Measurements from ENCODE around the gene ZC3H12A. TPM values are rescaled to one million over a fixed set of nuclear protein-coding genes. Genes with fewer than 3 reads are reported as not detected.
"Not testable (repeated sequence)": the region's sequence is repeated elsewhere in the genome, so short reads cannot be mapped to it uniquely, and the experiment has no call there.

ZC3H12A gene
- total and polyA plus RNA-seq, 2 donors, result 4.2 to 10.9 TPM

DNA sequence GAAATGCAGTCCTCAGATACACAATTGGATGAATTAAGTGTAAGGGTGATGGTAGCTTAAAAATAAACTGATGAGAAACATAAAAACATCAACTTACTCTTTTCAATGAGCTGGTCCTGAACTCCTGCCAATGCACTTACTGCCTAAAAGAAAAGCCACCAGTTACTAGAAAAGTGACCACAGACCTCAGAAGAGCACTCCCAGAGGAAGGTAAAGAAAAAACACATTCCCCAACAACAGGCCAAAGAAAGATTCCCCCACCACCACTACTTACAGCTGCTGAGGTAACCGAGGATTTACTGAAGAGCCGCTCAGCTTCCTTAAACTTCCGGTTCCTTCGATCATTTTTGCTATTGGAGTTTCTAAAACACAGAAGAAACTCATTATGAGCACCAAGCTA is 34.8 kb downstream of the ZC3H12A start:
- WGBS, result 85% methylated on average over 4 of the region's 4 CpGs
- no peak for DNase-seq (ENCODE audit: extremely low spot score)
- Histone ChIP-seq H3K27ac (ENCODE audit: low read depth) (no peak overlapping the region), H3K4me3 (ENCODE audit: low read depth, low read length) (no peak overlapping the region), H3K36me3 (ENCODE audit: insufficient read depth) (peaks cover 2% of the 10 kb centered on the region), H3K4me1 (ENCODE audit: insufficient read depth) (no peaks in the 10 kb centered on the region)

DNA sequence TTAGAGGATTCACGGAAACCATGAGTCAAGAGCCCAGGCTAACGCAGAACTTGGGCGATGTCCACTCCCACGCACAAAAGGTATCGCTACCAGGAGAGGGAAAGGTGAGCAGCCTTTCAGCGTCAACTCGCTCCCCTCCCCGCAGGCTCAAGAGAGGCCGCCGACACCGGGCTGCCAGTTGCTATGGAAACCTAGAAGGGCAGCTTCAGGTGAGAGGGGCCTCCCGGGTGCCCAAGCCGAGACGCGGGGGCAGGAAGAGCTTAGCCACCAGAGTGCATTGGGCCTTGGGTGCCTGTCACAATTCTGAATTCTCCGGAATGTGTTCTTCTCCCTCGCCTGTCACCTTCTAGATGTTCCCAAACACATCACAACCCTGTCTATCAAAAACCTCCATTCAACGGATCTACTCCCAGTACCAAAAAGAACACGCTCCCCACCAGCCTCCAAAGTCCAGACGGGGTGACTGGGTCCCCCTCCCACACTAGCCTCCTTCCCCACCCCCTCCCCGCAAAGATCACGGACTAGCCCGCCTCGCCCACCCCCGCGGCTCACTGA is 39.5 kb downstream of the ZC3H12A start:
- peak overlapping the region; percentile 97 for H3K4me3 ChIP-seq (ENCODE audit: low read depth, low read length)
- H3K4me1 ChIP-seq (ENCODE audit: insufficient read depth), result no peaks in the 10 kb centered on the region
- WGBS, result 2% methylated on average over 26 of the region's 26 CpGs
- no peak overlapping the region for H3K27ac ChIP-seq (ENCODE audit: low read depth)
- no peak for DNase-seq (ENCODE audit: extremely low spot score)
- H3K36me3 ChIP-seq (ENCODE audit: insufficient read depth), result peaks cover 2% of the 10 kb centered on the region

DNA sequence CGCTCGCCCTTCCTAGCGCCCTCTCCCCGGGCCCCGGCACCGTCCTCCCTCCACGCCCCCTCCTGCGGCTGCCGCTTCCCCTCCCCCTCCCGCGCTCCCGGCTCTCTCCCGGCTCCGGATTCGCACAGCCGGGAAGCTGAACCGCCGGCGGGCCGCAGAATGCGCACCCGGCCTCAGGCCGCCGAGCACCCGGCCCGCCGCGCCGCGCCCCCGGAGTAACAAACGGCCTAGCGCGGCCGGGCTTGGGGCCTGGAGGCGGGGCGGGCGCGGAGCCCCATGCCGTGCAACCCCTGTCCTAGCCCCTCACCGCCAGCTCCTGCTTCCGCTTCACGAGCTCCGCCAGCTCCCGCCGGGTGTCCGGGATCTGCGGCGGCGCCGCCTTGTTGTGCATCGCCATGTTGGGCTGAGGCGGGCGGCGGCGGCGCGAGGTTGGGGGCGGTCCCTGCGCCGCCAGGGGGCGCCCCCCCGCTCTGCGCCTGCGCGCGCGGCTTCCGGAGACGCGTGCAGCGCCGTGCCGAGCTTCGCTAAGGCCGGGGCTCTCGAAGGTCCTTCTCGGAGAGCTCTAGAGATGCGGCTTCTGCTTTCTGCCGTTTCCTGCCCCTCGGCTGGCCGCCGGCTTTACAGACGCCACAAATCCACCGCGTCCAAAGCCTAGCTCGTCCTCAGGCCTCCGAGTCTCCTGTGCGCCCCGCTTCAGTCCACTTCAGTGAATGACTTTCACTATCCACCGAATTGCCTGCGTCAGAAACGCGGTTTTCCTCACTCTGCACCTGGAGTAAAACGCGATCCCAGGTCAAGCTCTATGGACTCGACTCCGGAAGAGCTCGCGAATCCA is 40.2 kb downstream of the ZC3H12A start, which contains the start of gene MEAF6:
Gene MEAF6 (minus strand): TSS at position 417 of the 835 bp plus-strand sequence. CDS start 20 bp downstream, at position 397.
- H3K27ac ChIP-seq (ENCODE audit: low read depth), result peak within 1 kb of the TSS; percentile 95
- peak; percentile 37 for DNase-seq (ENCODE audit: extremely low spot score)
- WGBS, result under 1% methylated on average over 100 of the region's 100 CpGs

DNA sequence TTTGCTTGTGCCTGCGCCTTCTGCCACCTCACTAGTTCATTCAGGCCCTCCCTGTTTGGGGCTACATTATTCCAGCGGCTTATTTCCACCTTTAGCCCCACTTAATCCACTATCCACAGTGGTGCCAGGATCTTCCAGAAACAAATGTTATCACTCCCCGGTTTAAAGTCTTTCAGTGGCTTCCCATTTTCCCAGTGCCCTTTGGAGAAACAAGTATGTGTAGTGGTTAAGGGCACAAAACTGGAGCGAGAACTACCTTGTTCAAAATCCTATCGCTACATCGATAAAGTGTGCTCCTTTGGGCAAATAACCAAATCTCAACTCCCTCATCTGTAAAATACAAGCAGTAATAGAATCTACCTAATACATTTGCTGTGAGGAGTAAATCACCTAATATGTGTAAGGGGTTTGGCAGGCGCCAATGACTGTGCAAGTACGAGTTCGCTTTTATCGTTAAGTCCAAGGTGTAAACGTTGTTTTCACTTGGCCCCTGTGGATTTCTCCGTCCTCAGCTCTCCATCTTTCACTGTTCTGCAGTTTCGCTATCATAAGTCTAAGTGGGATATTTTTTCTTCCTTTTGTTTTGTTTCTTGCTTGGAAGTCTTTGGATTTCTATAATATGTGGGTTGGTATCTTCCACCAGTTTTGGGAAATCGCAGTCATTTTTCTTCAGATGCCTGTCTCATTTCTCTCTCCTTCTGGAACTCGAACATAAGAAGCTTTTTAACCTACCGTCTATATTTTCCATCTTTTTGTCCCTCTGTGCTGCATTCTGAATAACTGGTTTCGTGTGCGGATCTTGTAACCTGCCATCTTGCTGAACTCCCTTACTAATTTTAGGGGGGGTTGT is 41.0 kb downstream of the ZC3H12A start:
- H3K36me3 ChIP-seq (ENCODE audit: insufficient read depth), result peaks cover 2% of the 10 kb centered on the region
- no peak for DNase-seq (ENCODE audit: extremely low spot score)
- H3K4me3 ChIP-seq (ENCODE audit: low read depth, low read length), result peak overlapping the region; percentile 97
- no peaks in the 10 kb centered on the region for H3K4me1 ChIP-seq (ENCODE audit: insufficient read depth)
- WGBS, result 68% methylated on average over 18 of the region's 18 CpGs
- H3K27ac ChIP-seq (ENCODE audit: low read depth), result peak overlapping the region; percentile 95

More for the DNA sequence above, 40.2 kb downstream of the ZC3H12A start, which contains the start of gene MEAF6:
- Histone ChIP-seq H3K4me3 (ENCODE audit: low read depth, low read length) (peak within 1 kb of the TSS; percentile 97), H3K36me3 (ENCODE audit: insufficient read depth) (peaks cover 2% of the 10 kb centered on the region), H3K4me1 (ENCODE audit: insufficient read depth) (no peaks in the 10 kb centered on the region)

DNA sequence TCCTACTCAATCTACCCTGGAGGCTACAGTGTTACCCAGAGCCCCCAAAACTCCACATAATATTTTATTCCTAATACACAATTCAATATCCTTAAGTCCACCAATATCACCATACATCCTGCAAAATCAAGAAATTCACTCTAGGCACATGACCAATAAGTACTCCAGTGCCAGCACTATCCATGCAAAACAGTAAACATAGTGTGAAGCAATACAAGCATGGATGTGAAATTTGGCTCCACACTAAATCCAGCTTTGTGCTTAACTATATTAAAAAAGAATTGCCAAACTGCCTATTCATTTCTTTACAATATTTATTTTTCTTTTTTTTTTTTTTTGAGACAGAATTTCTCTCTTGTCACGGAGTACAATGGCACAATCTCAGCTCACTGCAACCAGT is 43.2 kb downstream of the ZC3H12A start:
- WGBS, result 80% methylated on average over 1 of the region's 1 CpG
- no peak for DNase-seq (ENCODE audit: extremely low spot score)
- Histone ChIP-seq H3K27ac (ENCODE audit: low read depth) (no peak overlapping the region), H3K36me3 (ENCODE audit: insufficient read depth) (peaks cover under 1% of the 10 kb centered on the region), H3K4me3 (ENCODE audit: low read depth, low read length) (no peak overlapping the region), H3K4me1 (ENCODE audit: insufficient read depth) (no peaks in the 10 kb centered on the region)

DNA sequence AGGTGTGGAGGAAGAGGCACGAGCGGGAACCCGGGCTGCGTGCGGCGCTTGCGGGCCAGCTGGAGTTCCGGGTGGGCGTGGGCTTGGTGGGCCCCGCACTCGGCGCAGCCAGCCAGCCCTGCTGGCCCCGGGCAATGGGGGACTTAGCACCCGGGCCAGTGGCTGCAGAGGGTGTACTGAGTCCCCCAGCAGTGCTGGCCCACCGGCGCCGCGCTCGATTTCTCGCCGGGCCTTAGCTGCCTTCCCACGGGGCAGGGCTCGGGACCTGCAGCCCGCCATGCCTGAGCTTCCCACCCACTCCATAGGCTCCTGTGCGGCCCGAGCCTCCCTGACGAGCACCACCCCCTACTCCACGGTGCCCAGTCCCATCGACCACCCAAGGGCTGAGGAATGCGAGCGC is 43.9 kb downstream of the ZC3H12A start:
- H3K4me1 ChIP-seq (ENCODE audit: insufficient read depth); H3K4me3 ChIP-seq (ENCODE audit: low read depth, low read length); H3K36me3 ChIP-seq (ENCODE audit: insufficient read depth); DNase-seq (ENCODE audit: extremely low spot score); H3K27ac ChIP-seq (ENCODE audit: low read depth): not testable (repeated sequence)
- WGBS, result 95% methylated on average over 28 of the region's 31 CpGs

DNA sequence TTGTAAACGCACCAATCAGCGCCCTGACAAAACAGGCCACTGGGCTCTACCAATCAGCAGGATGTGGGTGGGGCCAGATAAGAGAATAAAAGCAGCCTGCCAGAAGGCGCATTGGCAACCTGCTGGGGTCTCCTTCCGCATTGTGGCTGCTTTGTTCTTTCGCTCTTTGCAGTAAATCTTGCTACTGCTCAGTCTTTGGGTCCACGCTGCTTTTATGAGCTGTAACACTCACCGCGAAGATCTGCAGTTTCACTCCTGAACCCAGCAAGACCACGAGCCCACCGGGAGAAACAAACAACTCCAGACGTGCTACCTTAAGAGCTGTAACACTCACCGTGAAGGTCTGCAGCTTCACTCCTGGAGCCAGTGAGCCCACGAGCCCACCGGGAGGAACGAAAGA is 44.5 kb downstream of the ZC3H12A start:
- H3K36me3 ChIP-seq (ENCODE audit: insufficient read depth); H3K4me3 ChIP-seq (ENCODE audit: low read depth, low read length); H3K27ac ChIP-seq (ENCODE audit: low read depth); DNase-seq (ENCODE audit: extremely low spot score); H3K4me1 ChIP-seq (ENCODE audit: insufficient read depth): not testable (repeated sequence)
- WGBS, result 64% methylated on average over 15 of the region's 15 CpGs

DNA sequence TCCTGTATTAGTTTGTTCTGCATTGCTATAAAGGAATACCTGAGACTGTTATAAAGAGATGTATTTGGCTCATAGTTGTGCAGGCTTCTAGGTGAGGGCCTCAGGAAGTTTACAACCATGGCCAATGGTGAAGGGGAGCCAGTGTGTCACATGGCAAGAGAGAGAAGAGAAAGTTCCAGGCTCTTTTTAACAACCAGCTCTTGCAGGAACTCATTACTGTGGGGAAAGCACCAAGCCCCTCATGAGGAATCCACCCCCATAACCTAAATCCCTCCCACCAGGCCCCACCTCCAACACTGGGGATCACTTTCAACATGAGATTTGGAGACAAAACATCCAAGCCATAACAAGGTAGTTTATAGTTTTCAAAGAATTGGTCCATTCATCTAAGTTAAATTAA is 45.2 kb downstream of the ZC3H12A start:
- Histone ChIP-seq H3K4me3 (ENCODE audit: low read depth, low read length) (no peak overlapping the region), H3K4me1 (ENCODE audit: insufficient read depth) (no peaks in the 10 kb centered on the region), H3K27ac (ENCODE audit: low read depth) (no peak overlapping the region), H3K36me3 (ENCODE audit: insufficient read depth) (no peaks in the 10 kb centered on the region)
- DNase-seq (ENCODE audit: extremely low spot score), result no peak

DNA sequence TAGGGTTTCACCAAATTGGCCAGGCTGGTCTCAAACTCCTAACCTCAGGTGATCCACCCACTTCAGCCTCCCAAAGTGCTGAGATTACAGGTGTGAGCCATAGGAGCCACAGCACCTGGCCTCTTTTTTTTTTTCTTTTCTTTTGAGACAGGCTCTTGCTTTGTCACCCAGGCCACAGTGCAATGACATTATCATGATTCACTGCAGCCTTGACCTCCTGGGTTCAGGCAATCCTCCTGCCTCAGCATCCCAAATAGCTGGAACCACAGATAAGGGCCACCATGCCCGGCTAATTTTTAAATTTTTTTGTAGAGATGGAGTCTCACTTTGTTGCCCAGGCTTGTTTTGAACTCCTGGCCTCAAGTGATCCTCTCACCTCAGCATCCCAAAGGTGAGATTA is 55.5 kb downstream of the ZC3H12A start:
- not testable (repeated sequence) for H3K4me3 ChIP-seq (ENCODE audit: low read depth, low read length); H3K27ac ChIP-seq (ENCODE audit: low read depth); H3K4me1 ChIP-seq (ENCODE audit: insufficient read depth); H3K36me3 ChIP-seq (ENCODE audit: insufficient read depth); DNase-seq (ENCODE audit: extremely low spot score)
- 84% methylated on average over 1 of the region's 1 CpG for WGBS

DNA sequence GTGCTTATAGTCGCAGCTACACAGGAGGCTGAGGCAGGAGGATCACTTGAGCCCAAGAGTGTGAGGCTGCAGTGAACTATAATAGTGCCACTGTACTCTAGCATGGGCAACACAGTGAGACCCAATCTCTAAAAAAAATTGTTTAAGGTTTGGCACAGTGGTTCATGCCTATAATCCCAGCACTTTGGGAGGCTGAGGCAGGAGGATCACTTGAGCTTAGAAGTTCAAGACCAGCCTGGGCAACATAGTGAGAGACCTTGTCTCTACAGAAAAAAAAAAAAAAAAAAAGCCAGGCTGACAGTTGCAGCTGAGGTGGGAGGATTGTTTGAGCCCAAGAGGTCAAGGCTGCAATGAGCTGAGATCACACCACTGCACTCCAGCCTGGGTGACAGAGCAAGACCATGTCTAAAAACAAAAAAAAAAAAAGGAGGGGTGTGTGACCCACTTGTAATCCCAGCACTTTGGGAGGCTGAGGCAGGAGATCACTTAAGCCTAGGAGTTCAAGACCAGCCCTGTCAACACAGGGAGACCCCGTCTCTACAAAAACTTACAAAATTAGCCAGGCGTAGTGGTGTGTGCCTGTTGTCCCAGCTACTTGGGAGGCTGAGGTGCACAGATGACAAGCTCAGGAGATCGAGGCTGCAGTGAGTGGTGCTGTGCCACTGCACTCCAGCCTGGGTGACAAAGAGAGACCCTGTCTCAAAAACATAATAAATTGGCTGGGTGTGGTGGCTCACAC is 58.2 kb downstream of the ZC3H12A start:
- 97% methylated on average over 4 of the region's 4 CpGs for WGBS
- not testable (repeated sequence) for H3K4me3 ChIP-seq (ENCODE audit: low read depth, low read length); DNase-seq (ENCODE audit: extremely low spot score); H3K36me3 ChIP-seq (ENCODE audit: insufficient read depth); H3K4me1 ChIP-seq (ENCODE audit: insufficient read depth); H3K27ac ChIP-seq (ENCODE audit: low read depth)

DNA sequence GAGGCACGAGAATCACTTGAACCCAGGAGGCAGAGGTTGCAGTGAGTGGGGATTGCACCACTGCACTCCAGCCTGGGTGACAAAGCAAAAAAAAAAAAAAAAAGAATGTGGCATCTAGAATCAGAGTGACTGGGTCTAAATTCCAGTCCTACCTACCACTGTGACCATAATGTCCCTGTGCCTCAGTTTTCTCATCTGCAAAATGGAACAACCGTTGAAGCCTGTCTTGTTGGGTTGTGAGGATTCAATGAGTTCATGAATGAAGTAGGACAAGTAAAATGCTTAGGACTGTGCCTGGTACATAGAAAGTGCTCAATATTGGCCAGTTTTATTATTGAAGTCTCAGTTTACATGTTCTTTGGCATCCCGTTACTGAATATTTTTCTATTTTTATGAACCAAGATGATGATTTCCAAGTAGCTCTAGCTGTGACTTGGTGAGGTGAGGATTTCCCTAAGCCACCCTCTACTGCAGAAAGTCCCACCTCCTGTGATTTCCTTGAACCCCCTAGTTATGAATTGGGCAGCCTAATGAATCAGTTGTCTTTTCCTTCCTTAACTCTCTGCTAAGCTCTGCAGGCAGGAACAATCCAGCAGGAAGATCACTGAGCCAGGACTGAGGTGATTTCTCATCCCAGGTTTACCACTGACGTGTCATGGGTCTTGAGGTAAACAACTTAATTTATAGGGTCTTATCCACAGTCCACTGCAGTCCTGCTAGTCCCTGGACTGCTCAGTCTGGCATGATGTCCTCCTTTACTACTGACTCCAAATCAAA is 59.1 kb downstream of the ZC3H12A start:
- Histone ChIP-seq H3K4me3 (ENCODE audit: low read depth, low read length) (no peak overlapping the region), H3K27ac (ENCODE audit: low read depth) (no peak overlapping the region), H3K36me3 (ENCODE audit: insufficient read depth) (no peaks in the 10 kb centered on the region), H3K4me1 (ENCODE audit: insufficient read depth) (no peaks in the 10 kb centered on the region)
- no peak for DNase-seq (ENCODE audit: extremely low spot score)
- WGBS, result 93% methylated on average over 4 of the region's 4 CpGs

Measured in urinary bladder (tissue), 4 donors.